Measurements from ENCODE around the gene EPS8L2.

The EPS8L2 gene

DNA sequence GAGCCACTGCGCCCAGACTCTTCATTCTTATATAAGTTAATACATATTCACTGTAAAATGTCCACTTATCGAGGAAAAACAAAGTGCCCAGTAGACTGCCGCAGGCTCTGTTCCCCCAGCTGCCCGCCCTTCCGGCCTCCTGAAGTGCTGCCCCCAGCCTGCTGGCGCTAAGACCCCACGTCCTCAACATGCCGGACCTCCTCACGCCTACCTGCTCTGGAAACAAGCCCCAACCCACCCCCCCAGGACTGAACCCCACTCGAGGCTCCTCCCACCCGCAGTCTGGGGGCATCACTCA lies 70.2 kb downstream of the EPS8L2 start:
- peak overlapping the region; percentile 96 for H3K27ac ChIP-seq
- no peak for TF ChIP-seq ZFX (IDR thresholded peaks at IDR 0.05)
- TF ChIP-seq, protein P1, sequence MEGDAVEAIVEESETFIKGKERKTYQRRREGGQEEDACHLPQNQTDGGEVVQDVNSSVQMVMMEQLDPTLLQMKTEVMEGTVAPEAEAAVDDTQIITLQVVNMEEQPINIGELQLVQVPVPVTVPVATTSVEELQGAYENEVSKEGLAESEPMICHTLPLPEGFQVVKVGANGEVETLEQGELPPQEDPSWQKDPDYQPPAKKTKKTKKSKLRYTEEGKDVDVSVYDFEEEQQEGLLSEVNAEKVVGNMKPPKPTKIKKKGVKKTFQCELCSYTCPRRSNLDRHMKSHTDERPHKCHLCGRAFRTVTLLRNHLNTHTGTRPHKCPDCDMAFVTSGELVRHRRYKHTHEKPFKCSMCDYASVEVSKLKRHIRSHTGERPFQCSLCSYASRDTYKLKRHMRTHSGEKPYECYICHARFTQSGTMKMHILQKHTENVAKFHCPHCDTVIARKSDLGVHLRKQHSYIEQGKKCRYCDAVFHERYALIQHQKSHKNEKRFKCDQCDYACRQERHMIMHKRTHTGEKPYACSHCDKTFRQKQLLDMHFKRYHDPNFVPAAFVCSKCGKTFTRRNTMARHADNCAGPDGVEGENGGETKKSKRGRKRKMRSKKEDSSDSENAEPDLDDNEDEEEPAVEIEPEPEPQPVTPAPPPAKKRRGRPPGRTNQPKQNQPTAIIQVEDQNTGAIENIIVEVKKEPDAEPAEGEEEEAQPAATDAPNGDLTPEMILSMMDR (conservative IDR thresholded peaks at IDR 0.05), result no peak

DNA sequence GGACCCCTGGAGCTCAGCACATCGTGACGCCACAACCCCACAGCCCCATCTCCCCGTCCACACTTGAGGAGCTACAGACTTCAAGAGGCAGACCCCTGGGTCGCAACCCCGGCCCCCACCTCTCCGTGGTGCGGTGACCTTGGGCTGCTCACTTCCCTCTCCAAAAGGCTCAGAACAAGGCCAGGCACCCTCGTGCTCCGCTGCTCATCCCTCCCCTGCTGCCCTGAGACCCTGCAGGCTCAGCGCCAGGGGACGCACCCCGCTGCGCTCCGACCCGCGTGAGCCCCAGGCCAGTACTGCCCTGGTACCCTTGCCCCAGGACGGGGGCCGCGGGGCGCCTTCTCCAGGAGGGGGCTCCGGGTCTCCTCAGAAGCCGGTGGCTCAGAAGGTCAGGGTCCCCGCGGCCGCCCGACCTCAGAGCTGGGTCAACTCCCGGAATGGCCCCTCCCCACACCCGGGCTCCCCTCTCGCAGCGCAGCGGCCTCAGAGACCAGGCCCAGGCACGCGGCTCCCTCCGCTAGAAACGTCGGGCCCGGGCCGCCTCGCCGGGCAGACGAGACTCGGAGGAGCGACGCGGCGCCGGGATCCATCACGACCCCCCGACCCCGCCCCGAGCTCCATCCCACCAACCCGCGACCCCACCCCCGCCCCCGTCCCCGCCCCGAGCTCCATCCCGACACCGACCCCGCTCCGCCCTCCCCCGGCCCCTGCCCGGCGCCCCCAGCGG lies 70.7 kb downstream of the EPS8L2 start:
- TF ChIP-seq, protein P1 (conservative IDR thresholded peaks at IDR 0.05), result no peak
- TF ChIP-seq ZFX (IDR thresholded peaks at IDR 0.05), result peak; percentile 73; the same call in 1 of the 2 replicates
- peak overlapping the region; percentile 96 for H3K27ac ChIP-seq
